Measurements from ENCODE around the gene GLT8D1. TPM values are rescaled to one million over a fixed set of nuclear protein-coding genes. Genes with fewer than 3 reads are reported as not detected.

GLT8D1 gene
- total and polyA plus RNA-seq, 8 donors, result 46.9 to 113 (median 107) TPM

GRCh38 chr3:52693071-52693470, 12.5 kb downstream of the GLT8D1 start:
- peaks cover 12 to 100% of the 10 kb centered on the region in 2 donors for H3K36me3 ChIP-seq

DNA sequence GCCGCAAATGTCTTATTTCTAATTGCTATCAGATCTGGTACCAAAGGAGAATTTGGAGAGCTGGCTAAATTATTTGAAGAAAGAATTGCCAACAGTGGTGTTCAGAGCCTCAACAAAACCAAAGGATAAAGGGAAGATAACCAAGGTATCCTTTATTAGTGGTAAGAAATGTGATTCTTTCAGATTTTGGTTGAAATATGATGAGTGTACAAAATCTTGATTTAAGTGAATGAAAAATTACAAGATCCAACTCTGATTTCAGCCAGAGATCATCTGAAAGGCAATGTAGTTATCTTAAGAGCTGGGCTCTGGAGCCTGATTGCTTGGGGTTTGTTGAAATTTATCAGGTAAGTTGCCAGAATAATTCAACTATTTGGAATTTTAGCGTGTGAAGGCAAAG, 15.0 kb downstream of the GLT8D1 start:
- no peak for DNase-seq
- H3K36me3 ChIP-seq, result peaks cover 12 to 85% of the 10 kb centered on the region in 2 donors
- no peak for ATAC-seq
- no peak overlapping the region for H3K27ac ChIP-seq
- no peak for TF ChIP-seq CTCF (IDR thresholded peaks at IDR 0.05)
- intact Hi-C loops (cut with DNase I), result no loop called here
- peaks cover 7 to 25% of the 10 kb centered on the region in 2 donors for H3K4me1 ChIP-seq
- H3K4me3 ChIP-seq, result no peak overlapping the region
- no peaks in the 10 kb centered on the region for H3K9me3 ChIP-seq
- no peaks in the 10 kb centered on the region for H3K27me3 ChIP-seq

More at GRCh38 chr3:52693071-52693470, 12.5 kb downstream of the GLT8D1 start:
- peaks cover 0 to 4% of the 10 kb centered on the region in 2 donors for H3K4me1 ChIP-seq
- no peak overlapping the region for H3K4me3 ChIP-seq
- no peak overlapping the region for H3K27ac ChIP-seq
- H3K9me3 ChIP-seq, result no peaks in the 10 kb centered on the region
- intact Hi-C loops (cut with DNase I), result no loop called here
- ATAC-seq (no peak), DNase-seq (no peak)
- TF ChIP-seq CTCF (IDR thresholded peaks at IDR 0.05), result no peak
- H3K27me3 ChIP-seq, result no peaks in the 10 kb centered on the region

GRCh38 chr3:52689151-52689550, 16.4 kb downstream of the GLT8D1 start:
- intact Hi-C loops (cut with DNase I), result no loop called here
- no peak for TF ChIP-seq CTCF (IDR thresholded peaks at IDR 0.05)
- H3K9me3 ChIP-seq, result no peaks in the 10 kb centered on the region
- H3K27ac ChIP-seq, result no peak overlapping the region
- peaks cover 14 to 36% of the 10 kb centered on the region in 2 donors for H3K4me1 ChIP-seq
- no peak overlapping the region for H3K4me3 ChIP-seq
- ATAC-seq (no peak), DNase-seq (no peak)
- H3K27me3 ChIP-seq, result no peaks in the 10 kb centered on the region
- peaks cover 12 to 71% of the 10 kb centered on the region in 2 donors for H3K36me3 ChIP-seq

GRCh38 chr3:52688266-52688665, 17.3 kb downstream of the GLT8D1 start:
- DNase-seq (no peak), ATAC-seq (no peak)
- no peak overlapping the region for H3K27ac ChIP-seq
- intact Hi-C loops (cut with DNase I), result no loop called here
- no peaks in the 10 kb centered on the region for H3K27me3 ChIP-seq
- no peaks in the 10 kb centered on the region for H3K9me3 ChIP-seq
- peaks cover 12 to 62% of the 10 kb centered on the region in 2 donors for H3K36me3 ChIP-seq
- peaks cover 22 to 45% of the 10 kb centered on the region in 2 donors for H3K4me1 ChIP-seq
- peak overlapping the region in 1 of 2 donors; percentile 82 for H3K4me3 ChIP-seq
- TF ChIP-seq CTCF (IDR thresholded peaks at IDR 0.05), result no peak

- peak within 1 kb of the TSS; percentile 68 to 82 for H3K4me3 ChIP-seq
- peak; percentile 91 to 98 (median 95) for DNase-seq
- peaks cover 8 to 40% of the 10 kb centered on the region in 2 donors for H3K36me3 ChIP-seq
- peak; percentile 92 for ATAC-seq
- no peak for TF ChIP-seq CTCF (IDR thresholded peaks at IDR 0.05)
- peaks cover 28 to 68% of the 10 kb centered on the region in 2 donors for H3K4me1 ChIP-seq
- intact Hi-C loops (cut with DNase I), result no loop called here
- H3K27me3 ChIP-seq, result no peaks in the 10 kb centered on the region
- H3K27ac ChIP-seq, result peak within 1 kb of the TSS; percentile 96
- no peaks in the 10 kb centered on the region for H3K9me3 ChIP-seq
Measured at GRCh38 chr3:52685709-52686691, 19.6 kb downstream of the GLT8D1 start, which contains the start of the genes GNL3 and PBRM1. GNL3 (plus strand) TSS chr3:52686032; CDS start chr3:52686093, 61 bp downstream. PBRM1 (minus strand) TSS chr3:52685913.
